H1 (cell line): ENCODE data around the gene GREB1. TPM values are rescaled to one million over a fixed set of nuclear protein-coding genes. Genes with fewer than 3 reads are reported as not detected.

ENCODE experiments used
- ASH2L ChIP-seq: fragments of 200-600, 300-600 bp; sonication (generic); IDR thresholded peaks from one replicate; pipeline ENCODE4 v1.7.1; 2017; ENCODE audit warnings: low read length
- CHD7 ChIP-seq: fragments of 300-600 bp; sonication (generic); IDR thresholded peaks from 2 replicates; pipeline ENCODE4 v1.7.1; 2012; ENCODE audit warnings: low read length, moderate library complexity, mild to moderate bottlenecking, inconsistent platforms; ENCODE audit not compliant: insufficient replicate concordance
- polyA plus RNA-seq, 7 experiments: library from polyadenylated mRNA; depleted of rRNA in 3 of 7; stranded (reverse) in 5 of 7; unstranded in 2 of 7; fragments of >200 nt in 5 of 7; fragments of 200-250 nt in 2 of 7; gene quantifications; 1 replicate in 5 of 7; 2 replicates in 1 of 7; 4 replicates in 1 of 7; pipeline versions ENCODE4 v1.2.1 to v1.2.3, GENCODE V29; 2011 to 2013; ENCODE audit warnings: missing spikeins in 2 of 7, mixed read lengths in 2 of 7
- total RNA-seq: library from RNA; stranded (reverse); fragmentation: NEBNext Ultra II Directional; extraction: Animal tissue kit (Norgen Biotek cat#: 25700); gene quantifications from 2 replicates; pipeline ENCODE4 v1.2.1, GENCODE V29; 2021

Gene GREB1
- total and polyA plus RNA-seq, 2 of the 8 experiments (the other 6 are each of a cell fraction or from before 2014, with no cell fraction given) = 7.9 to 43.4 TPM

- TF ChIP-seq CHD7 (no peak), ASH2L (no peak)
These were observed 20.5 kb downstream of the GREB1 start (continued) for GRCh38 chr2:11554399-11554716.
